H9 (cell line): ENCODE results near the gene MKX. TPM values are rescaled to one million over a fixed set of nuclear protein-coding genes. Genes with fewer than 3 reads are reported as not detected.

Experiments
- DNase-seq: peaks from one replicate; pipeline ENCODE4 v3.0.0-alpha.2; 2017
- H2AFZ ChIP-seq: one replicate; pipeline ENCODE4 v1.6.1; 2013; ENCODE audit warnings: mild to moderate bottlenecking, low read length, control low read depth, moderate library complexity
- H2AK5ac ChIP-seq: 2 replicates; pipeline ENCODE4 v1.6.1; 2013; ENCODE audit warnings: low read length, control low read depth, mixed read lengths; ENCODE audit not compliant: insufficient read length
- H2BK120ac ChIP-seq: one replicate; pipeline ENCODE4 v1.6.1; 2013; ENCODE audit warnings: low read depth, mild to moderate bottlenecking, low read length, control low read depth, inconsistent platforms; ENCODE audit not compliant: poor library complexity, severe bottlenecking
- H2BK12ac ChIP-seq: 2 replicates; pipeline ENCODE4 v1.6.1; 2013; ENCODE audit warnings: low read length, control low read depth, mixed read lengths, low read depth; ENCODE audit not compliant: insufficient read length
- H2BK15ac ChIP-seq: 2 replicates; pipeline ENCODE4 v1.6.1; 2013; ENCODE audit warnings: low read depth, low read length, control low read depth
- H2BK20ac ChIP-seq: one replicate; pipeline ENCODE4 v1.6.1; 2013; ENCODE audit warnings: low read depth, mild to moderate bottlenecking, low read length, control low read depth, inconsistent platforms; ENCODE audit not compliant: poor library complexity, severe bottlenecking
- H2BK5ac ChIP-seq: 2 replicates; pipeline ENCODE4 v1.6.1; 2013; ENCODE audit warnings: low read length, control low read depth, mixed read lengths; ENCODE audit not compliant: insufficient read length
- H3K14ac ChIP-seq: 2 replicates; pipeline ENCODE4 v1.6.1; 2013; ENCODE audit warnings: low read length, control low read depth; ENCODE audit not compliant: insufficient read depth
- H3K18ac ChIP-seq: 2 replicates; pipeline ENCODE4 v1.6.1; 2013; ENCODE audit warnings: low read depth, mild to moderate bottlenecking, mixed read lengths, low read length, control low read depth; ENCODE audit not compliant: insufficient read length
- H3K23ac ChIP-seq: 2 replicates; pipeline ENCODE4 v1.6.1; 2013; ENCODE audit warnings: low read length, control low read depth, mixed read lengths, low read depth; ENCODE audit not compliant: insufficient read length
- H3K23me2 ChIP-seq: 2 replicates; pipeline ENCODE4 v1.6.1; 2013; ENCODE audit warnings: low read depth, mild to moderate bottlenecking, mixed read lengths, low read length, control low read depth; ENCODE audit not compliant: insufficient read length, poor library complexity, severe bottlenecking
- H3K27ac ChIP-seq: 2 replicates; pipeline ENCODE4 v1.5.1; 2013; ENCODE audit warnings: low read length, control low read depth, mixed read lengths, low read depth; ENCODE audit not compliant: insufficient read length
- H3K27me3 ChIP-seq: 2 replicates; pipeline ENCODE4 v1.6.1; 2013; ENCODE audit warnings: low read length, control low read depth, inconsistent platforms; ENCODE audit not compliant: insufficient read depth
- H3K4ac ChIP-seq: 2 replicates; pipeline ENCODE4 v1.6.1; 2013; ENCODE audit warnings: low read depth, mild to moderate bottlenecking, control low read depth, inconsistent platforms, low read length, moderate library complexity
- H3K4me1 ChIP-seq: 2 replicates; pipeline ENCODE4 v1.6.1; 2013; ENCODE audit warnings: low read length, control low read depth, inconsistent platforms; ENCODE audit not compliant: insufficient read depth
- H3K4me2 ChIP-seq: 2 replicates; pipeline ENCODE4 v1.6.1; 2013; ENCODE audit warnings: low read length, control low read depth, mixed read lengths; ENCODE audit not compliant: insufficient read length, insufficient read depth
- H3K56ac ChIP-seq: 2 replicates; pipeline ENCODE4 v1.6.1; 2013; ENCODE audit warnings: low read depth, mild to moderate bottlenecking, mixed read lengths, low read length, control low read depth; ENCODE audit not compliant: insufficient read length
- H3K79me1 ChIP-seq: 2 replicates; pipeline ENCODE4 v1.6.1; 2013; ENCODE audit warnings: low read depth, mild to moderate bottlenecking, moderate library complexity, low read length, control low read depth, inconsistent platforms; ENCODE audit not compliant: insufficient read depth, poor library complexity, severe bottlenecking
- H3K79me2 ChIP-seq: 2 replicates; pipeline ENCODE4 v1.6.1; 2013; ENCODE audit warnings: low read length, control low read depth, inconsistent platforms; ENCODE audit not compliant: insufficient read depth
- H3K9ac ChIP-seq: 2 replicates; pipeline ENCODE4 v1.6.1; 2013; ENCODE audit warnings: low read length, control low read depth, mixed read lengths; ENCODE audit not compliant: insufficient read length; ENCODE audit errors: extremely low read depth
- H3K9me3 ChIP-seq: one replicate; pipeline ENCODE4 v1.6.1; 2013; ENCODE audit warnings: low read depth, low read length, inconsistent platforms; ENCODE audit not compliant: control insufficient read depth
- H3T11ph ChIP-seq: one replicate; pipeline ENCODE4 v1.6.1; 2013; ENCODE audit warnings: mild to moderate bottlenecking, low read length, control low read depth, inconsistent platforms
- H4K20me1 ChIP-seq: one replicate; pipeline ENCODE4 v1.6.1; 2013; ENCODE audit not compliant: control insufficient read depth, insufficient read length, insufficient read depth
- H4K5ac ChIP-seq: 2 replicates; pipeline ENCODE4 v1.6.1; 2013; ENCODE audit warnings: low read depth, mild to moderate bottlenecking, mixed read lengths, low read length, control low read depth; ENCODE audit not compliant: insufficient read length
- H4K8ac ChIP-seq: replicated peaks from 2 replicates; pipeline ENCODE4 v1.6.1; 2013; ENCODE audit warnings: low read length, control low read depth, mixed read lengths, low read depth; ENCODE audit not compliant: insufficient read length
- H4K91ac ChIP-seq: 2 replicates; pipeline ENCODE4 v1.6.1; 2013; ENCODE audit warnings: low read depth, mild to moderate bottlenecking, moderate library complexity, mixed read lengths, low read length, control low read depth; ENCODE audit not compliant: insufficient read length
- H3K27ac Mint-ChIP-seq, 3 experiments: 2 replicates in 2 of 3; 3 replicates in 1 of 3; pipeline ENCODE4 v1.8.0; 2020 to 2021; ENCODE audit warnings: mixed read lengths in 3 of 3, mild to moderate bottlenecking in 1 of 3, moderate library complexity in 1 of 3
- H3K27me3 Mint-ChIP-seq: 2 replicates; pipeline ENCODE4 v1.8.0; 2021; ENCODE audit warnings: low read depth, mild to moderate bottlenecking, moderate library complexity, mixed read lengths
- H3K36me3 Mint-ChIP-seq, 3 experiments: 2 replicates in 2 of 3; 3 replicates in 1 of 3; pipeline ENCODE4 v1.8.0; 2020 to 2021; ENCODE audit warnings: low read depth in 3 of 3, mixed read lengths in 3 of 3; ENCODE audit not compliant: insufficient read depth in 1 of 3
- H3K4me1 Mint-ChIP-seq, 2 experiments: 2 replicates each; pipeline ENCODE4 v1.8.0; 2020; ENCODE audit warnings: mixed read lengths in 2 of 2
- H3K4me3 Mint-ChIP-seq, 2 experiments: 2 replicates in 1 of 2; 3 replicates in 1 of 2; pipeline ENCODE4 v1.8.0; 2020 to 2021; ENCODE audit warnings: mild to moderate bottlenecking in 2 of 2, mixed read lengths in 2 of 2, moderate library complexity in 1 of 2
- H3K9me3 Mint-ChIP-seq, 2 experiments: 2 replicates in 1 of 2; 3 replicates in 1 of 2; pipeline ENCODE4 v1.8.0; 2020; ENCODE audit warnings: mild to moderate bottlenecking in 2 of 2, mixed read lengths in 2 of 2, moderate library complexity in 1 of 2
- WGBS: extraction: QIAGEN DNeasy Blood & Tissue Kit; methylation state at CpG from one replicate; pipeline ENCODE4 v1.1.7; 2013; ENCODE audit warnings: missing lambda C conversion rate, low lambda C conversion rate, mixed read lengths; ENCODE audit not compliant: insufficient read length; ENCODE audit errors: extremely low coverage; 5-methylcytosine and 5-hydroxymethylcytosine counted together
- total RNA-seq: library from RNA; stranded (reverse); gene quantifications from 2 replicates; pipeline ENCODE4 v1.2.1, GENCODE V29; 2021
- TF ChIP-seq, protein P1 (sequence below): fragments of 200-600 bp; sonication (generic); conservative IDR thresholded peaks from 3 replicates; pipeline ENCODE4 v1.8.0; 2021; ENCODE audit warnings: antibody characterized with exemption, mild to moderate bottlenecking

Gene MKX
- total RNA-seq, 1 experiment from 2014 or later: 0.46 TPM

DNA sequence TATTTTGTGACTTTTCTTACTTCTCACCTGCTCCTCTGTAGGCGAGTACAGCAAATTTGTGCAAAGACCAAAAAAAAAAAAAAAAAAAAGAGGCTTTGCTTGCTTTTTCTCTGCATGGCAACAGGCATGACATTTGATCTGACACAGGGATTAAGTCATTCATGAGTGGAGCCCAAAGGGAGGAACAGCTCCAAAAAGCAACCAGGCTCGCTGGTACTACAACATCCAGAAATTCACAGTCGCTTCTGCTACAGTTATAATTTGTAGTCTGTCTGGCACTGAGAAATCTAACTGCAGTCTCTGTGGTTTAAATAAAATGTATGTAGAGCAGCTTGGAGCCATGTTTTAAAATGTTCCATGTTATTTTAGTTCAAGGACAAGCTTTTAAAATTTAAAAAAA is 31.7 kb downstream of the MKX start:
- TF ChIP-seq, protein P1, sequence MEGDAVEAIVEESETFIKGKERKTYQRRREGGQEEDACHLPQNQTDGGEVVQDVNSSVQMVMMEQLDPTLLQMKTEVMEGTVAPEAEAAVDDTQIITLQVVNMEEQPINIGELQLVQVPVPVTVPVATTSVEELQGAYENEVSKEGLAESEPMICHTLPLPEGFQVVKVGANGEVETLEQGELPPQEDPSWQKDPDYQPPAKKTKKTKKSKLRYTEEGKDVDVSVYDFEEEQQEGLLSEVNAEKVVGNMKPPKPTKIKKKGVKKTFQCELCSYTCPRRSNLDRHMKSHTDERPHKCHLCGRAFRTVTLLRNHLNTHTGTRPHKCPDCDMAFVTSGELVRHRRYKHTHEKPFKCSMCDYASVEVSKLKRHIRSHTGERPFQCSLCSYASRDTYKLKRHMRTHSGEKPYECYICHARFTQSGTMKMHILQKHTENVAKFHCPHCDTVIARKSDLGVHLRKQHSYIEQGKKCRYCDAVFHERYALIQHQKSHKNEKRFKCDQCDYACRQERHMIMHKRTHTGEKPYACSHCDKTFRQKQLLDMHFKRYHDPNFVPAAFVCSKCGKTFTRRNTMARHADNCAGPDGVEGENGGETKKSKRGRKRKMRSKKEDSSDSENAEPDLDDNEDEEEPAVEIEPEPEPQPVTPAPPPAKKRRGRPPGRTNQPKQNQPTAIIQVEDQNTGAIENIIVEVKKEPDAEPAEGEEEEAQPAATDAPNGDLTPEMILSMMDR: no peak
- Histone ChIP-seq H2AK5ac (no peak overlapping the region), H3K4me1 (no peaks in the 10 kb centered on the region), H3K9ac (no peak overlapping the region), H4K20me1 (no peaks in the 10 kb centered on the region), H3K79me1 (no peaks in the 10 kb centered on the region), H4K8ac (no peak overlapping the region), H2BK15ac (no peak overlapping the region), H3K27me3 (0 out of 2 replicates have a peak, but pooled peaks cover 1% of the 10 kb centered on the region), H3T11ph (no peak overlapping the region), H2AFZ (no peak overlapping the region), H3K4me2 (no peak overlapping the region), H3K18ac (no peak overlapping the region), H3K79me2 (no peaks in the 10 kb centered on the region), H3K4ac (no peak overlapping the region), H3K56ac (no peak overlapping the region), H3K23ac (no peak overlapping the region), H3K9me3 (no peaks in the 10 kb centered on the region), H2BK120ac (no peak overlapping the region), H4K5ac (no peak overlapping the region), H4K91ac (no peak overlapping the region), H3K27ac (no peak overlapping the region), H2BK5ac (no peak overlapping the region), H2BK12ac (no peak overlapping the region), H3K23me2 (no peaks in the 10 kb centered on the region), H3K14ac (no peak overlapping the region), H2BK20ac (no peak overlapping the region)
- Mint-ChIP-seq H3K9me3 (no peaks in the 10 kb centered on the region), H3K27me3 (no peaks in the 10 kb centered on the region; the same call in 1 of the 2 replicates), H3K4me1 (no peaks in the 10 kb centered on the region), H3K4me3 (no peak overlapping the region), H3K36me3 (no peaks in the 10 kb centered on the region), H3K27ac (no peak overlapping the region)
- no peak for DNase-seq
- WGBS: no CpG with 5 or more reads among the region's 3 CpGs
